ENCODE results near the gene KCNQ5.
"Not testable (repeated sequence)": the region's sequence is repeated elsewhere in the genome, so short reads cannot be mapped to it uniquely, and the experiment has no call there.

KCNQ5 gene

DNA sequence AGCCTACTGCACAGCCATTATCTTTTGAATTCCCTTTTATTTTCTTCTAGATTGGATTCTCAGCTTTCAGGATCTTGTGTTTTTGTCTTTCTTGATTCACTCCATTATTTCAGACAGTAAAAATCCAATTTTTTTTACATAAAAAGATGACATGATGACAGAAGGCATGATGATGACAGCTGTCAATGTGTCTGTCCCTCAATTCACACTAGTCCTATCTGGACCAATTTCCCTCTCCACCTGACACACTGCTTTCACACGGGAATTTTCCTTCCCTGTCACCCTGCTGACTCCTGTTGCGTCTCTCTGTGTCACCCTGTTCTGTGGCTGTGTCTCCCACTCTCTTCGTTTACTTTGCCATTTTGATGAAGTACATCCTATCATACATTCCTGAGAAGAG lies 529.9 kb downstream of the KCNQ5 start:
- DNase-seq = no peak

DNA sequence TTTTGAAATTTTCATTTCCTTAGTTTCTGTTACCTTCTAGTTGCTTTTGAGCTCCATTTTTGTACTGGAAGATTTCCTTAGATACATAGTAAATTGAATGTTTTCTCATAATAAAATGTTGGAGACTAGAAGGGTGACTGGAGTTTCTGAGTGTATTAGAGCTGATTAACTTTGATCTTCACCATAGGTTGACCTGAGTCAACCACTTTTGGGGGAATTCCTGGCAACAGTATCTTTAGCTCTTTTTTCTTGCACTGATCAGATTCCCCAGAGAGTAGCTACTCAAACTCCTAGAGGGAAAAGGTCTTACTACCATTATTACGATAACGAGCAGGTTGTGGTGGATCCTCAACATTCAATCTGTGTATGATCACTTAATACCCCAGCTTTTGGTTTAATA lies 530.7 kb downstream of the KCNQ5 start:
- DNase-seq = no peak

DNA sequence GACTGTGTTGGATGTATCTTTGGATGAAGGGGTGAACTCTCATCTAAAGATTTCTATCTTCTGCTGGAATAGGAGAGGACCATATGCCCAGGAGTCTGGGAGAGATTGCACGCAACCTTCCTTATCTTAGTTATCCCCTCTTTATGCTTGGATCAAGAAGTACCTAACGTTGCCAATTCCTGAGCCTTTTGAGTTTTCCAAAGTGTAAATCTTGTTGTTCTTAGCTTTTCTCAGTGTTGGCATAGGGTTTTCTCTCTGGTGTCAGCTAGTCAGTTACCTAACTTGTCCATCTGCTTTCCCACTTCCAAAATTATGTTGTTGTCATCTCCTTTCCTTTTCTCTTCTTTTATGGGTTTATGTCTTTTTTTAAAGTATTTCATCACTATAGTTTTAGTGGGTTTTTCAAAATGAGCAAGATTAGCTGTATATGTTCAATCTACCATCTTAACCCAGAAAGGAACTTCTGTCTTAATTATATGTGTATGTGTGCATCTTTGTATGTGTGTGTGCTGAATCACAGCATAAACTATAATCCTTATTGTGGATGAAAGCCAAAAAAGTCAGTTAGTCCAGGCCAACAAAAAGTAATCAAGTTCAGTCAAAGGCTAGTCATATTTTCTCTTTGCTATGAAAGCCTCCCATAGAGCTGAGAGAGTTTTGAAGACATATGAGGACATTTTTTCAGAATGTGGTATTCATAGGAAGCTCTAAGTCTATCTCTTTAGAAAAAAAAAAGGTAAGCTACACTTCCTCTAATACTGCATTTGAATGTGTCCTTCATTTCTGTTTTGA lies 531.3 kb downstream of the KCNQ5 start:
- DNase-seq = no peak

DNA sequence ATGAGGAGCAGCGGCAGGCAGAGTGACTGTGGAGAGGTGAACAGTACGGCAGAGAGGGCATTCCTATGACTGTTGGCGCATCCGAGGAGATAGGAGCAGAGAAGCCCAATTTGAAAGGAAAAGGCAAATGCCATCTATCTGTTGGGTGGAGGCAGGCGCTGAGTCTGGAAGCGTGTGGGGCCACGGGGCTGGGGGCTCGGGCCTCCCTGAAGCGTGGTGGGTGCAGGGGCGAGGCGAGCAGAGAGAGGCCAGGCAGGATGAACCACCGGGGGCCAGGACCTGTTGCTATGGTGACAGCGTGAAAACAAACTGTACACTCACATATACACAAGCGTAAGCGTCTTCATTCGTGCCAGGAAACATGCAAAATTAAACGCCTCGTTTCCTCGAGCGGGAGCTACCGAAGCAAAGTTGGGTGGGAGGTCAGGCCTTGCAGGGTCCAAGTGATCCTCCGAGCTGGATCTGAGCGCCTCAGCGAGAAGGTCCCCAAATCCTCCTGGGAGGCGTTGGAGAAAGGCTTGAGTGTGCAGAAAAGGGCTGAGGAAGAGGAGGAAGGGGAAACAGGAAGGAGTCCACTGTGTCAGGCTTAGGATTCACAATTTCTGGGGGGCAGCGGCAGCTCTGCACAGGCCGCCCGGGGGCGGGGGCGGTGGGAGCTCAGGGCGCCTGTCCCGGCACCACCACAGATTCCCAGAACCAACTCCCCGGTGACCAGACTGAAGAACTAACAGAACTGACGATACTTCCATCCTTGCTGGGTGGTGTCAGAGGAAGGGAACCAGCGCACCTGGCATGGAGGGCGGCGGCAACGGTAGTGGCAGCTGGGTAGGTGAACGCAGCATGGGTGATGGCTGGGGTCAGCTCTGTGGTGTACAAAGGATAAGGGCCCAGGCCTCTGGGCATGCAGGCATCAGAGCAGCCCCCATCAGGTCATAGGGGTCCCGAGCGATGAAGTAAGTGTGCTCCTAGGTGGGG lies 535.2 kb downstream of the KCNQ5 start:
- DNase-seq = no peak

DNA sequence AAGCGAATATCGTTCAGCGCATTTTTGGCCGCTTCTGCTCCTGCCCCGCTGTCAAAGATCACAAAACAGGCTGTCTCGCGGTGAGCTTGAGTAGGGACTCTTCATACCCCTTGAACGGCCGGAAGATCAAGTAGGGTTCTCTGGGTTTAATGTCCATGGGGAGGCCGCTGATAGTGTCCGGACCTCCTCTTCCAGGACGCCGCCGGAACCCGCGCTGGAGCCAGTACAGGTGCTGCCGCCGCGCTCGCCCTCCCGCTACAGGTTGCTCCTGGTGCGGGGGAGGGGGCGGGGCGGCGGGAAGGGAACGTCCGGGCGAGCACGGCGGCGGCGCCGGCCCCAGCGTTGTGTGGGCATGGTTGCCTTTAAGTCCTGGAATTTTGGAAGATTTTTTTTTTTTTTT lies 536.0 kb downstream of the KCNQ5 start:
- DNase-seq = no peak

DNA sequence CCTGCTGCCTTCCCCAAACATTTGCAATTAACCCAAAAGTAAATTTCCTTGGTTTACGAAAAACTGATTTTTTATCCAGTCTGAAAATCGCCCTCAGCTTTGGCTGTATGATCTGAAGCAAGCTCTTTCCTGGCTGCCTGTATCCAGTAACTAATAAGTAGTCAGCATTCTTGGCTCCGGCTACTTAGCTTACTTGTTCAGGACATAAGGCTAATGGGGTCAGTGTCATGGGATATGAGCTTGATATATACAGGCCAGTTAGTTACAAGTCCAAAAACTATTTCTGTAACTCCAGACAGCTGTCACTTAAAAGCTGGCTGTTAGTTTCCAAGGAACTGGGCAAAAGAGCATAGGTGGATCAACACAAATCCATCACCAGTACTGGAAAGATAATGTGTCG lies 547.2 kb downstream of the KCNQ5 start:
- no peak for DNase-seq

DNA sequence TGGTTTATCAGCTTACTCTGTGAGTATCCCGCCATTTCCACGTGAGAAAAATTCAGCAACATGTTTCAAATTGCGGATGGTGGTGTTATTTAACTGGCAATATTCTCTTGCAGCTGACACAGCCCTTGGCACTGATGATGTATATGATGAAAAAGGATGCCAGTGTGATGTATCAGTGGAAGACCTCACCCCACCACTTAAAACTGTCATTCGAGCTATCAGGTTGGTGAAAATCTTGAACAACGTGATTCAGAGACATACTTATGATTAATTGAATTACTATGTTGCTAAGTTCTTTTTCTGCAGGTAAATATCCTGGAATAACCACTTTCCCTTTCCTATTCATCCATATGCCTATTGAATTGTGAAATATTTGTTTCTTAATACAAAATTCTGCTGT lies 547.8 kb downstream of the KCNQ5 start:
- DNase-seq = no peak

DNA sequence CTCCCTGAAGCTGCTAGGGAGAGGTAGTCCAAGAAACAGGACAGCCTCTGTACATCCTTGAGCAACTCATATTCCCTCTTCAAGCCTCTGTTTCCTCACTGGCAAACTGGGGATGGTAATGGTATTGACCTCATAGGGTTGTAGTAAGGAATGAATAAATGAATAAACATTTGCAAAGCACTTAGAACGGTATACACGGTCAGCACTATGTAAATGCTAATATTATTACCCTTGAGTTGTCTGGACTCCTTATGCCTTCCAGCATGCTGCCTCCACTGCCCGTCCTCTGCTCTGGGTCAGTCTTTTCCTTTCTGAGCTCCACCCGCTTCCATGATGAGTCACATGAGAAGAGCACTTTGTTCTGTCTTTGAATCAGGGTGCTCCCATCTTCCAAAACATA lies 552.8 kb downstream of the KCNQ5 start:
- no peak for DNase-seq

DNA sequence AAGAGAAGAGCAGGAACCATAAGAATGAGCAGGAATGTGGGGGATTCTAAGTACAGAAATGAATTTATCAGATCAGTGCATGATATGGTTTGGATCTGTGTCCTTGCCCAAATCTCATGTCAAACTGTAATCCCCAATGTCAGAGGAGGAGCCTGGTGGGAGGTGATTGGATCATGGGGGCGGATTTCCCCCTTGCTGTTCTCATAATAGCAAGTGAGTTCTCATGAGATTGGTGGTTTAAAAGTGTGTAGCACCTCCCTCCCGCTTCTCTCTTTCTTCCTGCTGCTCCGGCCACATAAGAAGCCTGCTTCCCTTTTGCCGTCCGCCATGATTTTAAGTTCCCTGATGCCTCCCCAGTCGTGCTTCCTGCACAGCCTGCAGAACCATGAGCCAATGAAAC lies 554.2 kb downstream of the KCNQ5 start:
- DNase-seq = no peak

DNA sequence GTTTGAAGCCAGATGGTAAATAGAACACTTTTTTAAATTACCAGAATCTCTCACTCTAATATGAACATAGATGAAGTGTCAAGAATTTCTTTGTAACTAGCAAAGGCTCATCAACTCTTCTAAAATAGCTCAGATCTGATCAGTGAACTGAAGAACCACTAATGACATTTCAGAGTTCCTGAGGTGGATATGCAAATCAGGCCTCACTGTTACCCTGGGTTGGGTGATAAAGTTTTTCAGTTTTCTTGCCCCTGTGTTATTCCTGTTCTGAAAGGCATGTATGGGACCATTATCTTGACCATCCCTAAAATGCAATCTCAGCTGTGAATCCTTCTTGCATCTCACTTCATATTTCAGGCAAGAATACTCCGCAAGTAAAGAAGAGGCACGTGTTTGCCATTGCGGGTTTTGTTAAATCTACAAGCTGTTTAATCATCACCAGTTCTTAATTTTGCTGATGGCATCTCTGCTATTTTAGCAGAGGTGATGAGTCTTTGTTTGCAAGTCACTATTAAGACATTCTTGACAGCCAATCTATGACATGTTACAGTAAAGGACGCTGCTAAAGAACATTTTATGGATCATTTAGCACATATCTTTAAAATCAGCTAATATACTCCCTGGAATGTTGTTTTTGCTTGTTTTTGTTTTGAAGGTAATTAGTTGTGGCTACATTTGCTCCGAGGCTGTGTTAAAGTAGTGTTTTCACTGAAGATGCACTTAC lies 555.5 kb downstream of the KCNQ5 start:
- DNase-seq = no peak

DNA sequence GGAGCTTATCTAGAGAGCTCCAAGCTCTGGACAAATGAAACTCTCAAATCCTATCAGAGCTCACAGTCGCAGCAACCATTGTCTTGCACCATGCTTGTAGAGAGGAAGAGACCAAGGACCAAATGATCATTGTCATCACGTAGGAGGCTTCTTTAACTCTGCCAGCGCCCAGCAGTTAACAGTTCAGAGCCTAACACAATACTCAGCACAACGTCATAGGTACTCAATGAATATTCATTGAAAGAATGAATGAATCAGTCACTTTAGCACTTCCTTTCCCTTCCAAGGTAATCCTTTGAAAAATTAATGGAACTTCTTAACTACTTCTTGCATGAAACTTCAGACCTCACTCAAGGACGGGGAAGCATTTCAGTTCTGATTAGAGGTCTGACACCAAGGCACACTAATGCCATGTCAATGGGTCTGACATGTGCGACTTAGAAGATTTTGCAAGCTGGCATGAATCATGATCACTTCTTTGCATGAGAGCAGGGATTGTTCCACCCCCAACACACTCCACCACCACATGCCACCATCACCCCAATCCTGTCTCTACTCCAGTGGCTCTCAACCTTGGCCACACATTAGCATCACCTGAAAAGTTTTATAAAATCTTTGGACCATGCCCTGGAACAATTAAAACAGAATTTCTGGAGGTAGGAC lies 558.3 kb downstream of the KCNQ5 start:
- no peak for DNase-seq

DNA sequence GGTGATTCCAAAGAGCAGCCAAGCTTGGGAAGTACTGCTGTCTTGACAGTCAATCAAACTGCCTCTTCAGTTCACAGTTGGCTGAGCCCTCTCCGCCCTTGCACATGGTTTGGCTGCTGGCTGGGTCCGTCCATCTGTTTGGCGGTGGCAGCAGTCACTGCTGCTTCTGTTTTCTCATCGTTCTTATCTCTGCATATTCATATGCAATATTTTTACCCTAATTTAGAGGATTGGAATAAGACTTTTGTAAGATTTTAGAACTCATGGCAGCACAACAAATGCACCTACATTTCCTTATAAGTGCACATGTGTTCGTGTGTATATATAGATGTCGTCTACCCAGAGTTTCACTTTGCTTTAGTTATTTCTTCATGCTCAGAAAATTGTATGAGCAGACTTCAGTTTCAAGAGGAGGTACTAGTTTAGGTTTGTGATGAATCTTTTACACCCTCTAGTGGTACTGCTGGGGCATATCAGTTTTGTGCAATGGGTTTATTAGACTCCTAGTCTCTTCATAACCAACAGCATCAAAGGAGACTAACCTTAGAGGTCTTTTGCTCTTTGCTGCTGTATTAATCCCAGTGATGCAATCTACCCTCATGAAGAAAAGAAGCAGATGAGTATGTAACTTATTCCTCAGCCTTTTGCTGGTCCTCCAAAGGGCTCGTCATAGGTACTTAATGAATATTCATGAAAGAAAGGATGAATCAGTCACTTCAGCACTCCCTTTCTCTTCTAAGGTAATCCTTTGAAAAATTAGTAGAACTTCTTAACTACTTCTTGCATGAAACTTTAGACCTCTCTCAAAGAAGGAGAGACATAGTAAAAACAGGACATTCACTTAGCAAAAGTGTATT lies 559.1 kb downstream of the KCNQ5 start:
- peak; percentile 84 for DNase-seq

DNA sequence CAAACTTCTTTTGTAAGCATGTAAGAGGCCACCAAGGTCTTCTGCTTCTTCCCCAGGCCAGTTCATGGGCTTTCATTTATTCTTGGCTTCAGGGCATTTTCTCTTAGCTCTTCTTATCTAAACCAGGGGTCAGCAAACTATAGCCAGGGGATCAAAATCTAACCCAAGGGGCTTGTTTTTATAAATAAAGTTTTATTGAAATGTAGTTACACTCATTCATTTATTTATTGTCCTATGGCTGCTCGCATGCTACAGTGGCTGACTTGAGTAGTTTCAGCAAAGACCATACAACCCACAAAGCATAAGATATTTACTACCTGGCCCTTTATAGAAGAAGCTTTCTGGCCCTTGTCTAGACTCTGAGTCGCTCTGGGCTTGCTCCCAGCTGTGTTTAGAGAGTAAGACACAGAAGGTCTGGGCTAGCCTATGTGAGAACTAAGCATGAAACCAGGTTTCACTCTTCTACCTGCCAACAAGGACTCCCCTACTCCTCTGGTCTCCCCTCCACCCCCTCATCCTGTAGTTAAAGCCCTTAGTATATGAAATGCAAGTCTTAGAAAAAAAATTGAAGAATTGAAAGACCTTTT lies 560.2 kb downstream of the KCNQ5 start:
- DNase-seq = no peak

DNA sequence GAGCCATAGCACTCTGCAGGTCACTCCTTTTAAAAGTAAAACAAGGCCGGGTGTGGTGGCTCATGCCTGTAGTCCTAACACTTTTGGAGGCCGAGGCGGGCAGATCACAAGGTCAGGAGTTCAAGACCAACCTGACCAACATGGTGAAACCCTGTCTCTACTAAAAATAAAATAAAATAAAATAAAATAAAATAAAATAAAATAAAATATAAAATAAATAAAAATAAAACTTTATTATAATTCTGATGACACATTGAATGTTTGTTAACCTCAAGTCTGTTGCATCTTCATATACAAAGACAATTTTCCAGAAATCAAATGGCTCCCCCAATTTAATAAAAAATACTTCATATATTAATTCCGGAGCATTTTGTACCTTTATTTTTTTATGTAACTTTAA lies 571.4 kb downstream of the KCNQ5 start:
- not testable (repeated sequence) for DNase-seq

DNA sequence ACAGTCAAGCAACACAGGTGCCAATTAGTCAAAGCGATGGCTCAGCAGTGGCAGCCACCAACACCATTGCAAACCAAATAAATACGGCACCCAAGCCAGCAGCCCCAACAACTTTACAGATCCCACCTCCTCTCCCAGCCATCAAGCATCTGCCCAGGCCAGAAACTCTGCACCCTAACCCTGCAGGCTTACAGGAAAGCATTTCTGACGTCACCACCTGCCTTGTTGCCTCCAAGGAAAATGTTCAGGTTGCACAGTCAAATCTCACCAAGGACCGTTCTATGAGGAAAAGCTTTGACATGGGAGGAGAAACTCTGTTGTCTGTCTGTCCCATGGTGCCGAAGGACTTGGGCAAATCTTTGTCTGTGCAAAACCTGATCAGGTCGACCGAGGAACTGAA lies 572.9 kb downstream of the KCNQ5 start:
- no peak for DNase-seq

DNA sequence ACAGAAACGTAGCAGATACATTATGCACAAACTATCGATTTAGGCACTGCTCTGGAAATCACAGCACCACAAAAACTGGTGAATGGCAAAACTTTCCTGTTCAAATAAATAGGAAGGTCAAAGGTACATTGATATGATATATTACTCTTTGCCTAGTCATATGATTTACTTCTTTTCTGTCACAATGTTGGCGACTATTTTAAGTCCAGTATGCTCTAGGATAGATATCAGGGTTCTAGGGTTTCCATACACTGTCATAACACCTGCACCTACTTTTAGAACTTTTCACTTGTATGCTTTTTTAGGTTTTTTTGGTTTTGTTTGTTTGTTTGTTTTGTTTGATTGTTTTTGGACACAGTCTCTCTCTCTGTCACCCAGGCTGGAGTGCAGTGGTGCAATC lies 578.4 kb downstream of the KCNQ5 start:
- no peak for DNase-seq

DNA sequence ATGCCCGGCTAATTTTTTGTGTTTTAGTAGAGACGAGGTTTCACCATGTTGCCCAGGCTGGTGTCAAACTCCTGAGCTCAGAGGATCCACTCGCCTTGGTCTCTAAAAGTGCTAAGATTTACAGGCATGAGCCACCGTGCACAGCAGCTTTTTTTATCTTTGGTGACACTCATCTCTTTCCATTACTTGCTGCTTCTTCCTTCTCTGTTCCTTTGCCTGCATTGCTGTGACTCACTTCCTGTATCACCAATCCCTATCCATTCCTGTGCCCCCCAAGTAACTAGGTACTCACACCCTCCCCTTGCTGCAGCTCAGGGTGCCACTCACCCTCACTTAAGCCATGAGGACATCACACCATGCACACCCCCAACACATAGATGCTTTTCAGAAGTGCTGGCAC lies 578.9 kb downstream of the KCNQ5 start:
- no peak for DNase-seq

DNA sequence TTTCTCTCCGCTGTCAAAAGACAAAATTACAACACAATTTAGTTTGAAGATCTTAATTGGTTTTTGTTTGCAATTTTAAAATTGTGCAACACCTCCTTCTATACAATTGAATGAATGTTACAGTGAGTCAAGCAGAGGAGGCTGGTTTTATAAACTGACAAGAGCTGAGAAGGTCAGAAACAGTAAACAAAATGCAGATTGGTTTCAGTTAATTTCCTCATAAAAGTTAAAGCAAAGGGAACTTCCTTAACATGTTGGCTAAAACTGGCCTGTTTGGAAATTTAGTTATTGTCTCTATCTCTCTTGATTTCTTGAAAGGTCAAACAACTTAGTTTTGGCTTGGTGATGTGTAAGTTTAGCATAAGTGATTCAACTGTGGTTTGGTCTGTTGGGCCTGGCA lies 581.2 kb downstream of the KCNQ5 start:
- no peak for DNase-seq

DNA sequence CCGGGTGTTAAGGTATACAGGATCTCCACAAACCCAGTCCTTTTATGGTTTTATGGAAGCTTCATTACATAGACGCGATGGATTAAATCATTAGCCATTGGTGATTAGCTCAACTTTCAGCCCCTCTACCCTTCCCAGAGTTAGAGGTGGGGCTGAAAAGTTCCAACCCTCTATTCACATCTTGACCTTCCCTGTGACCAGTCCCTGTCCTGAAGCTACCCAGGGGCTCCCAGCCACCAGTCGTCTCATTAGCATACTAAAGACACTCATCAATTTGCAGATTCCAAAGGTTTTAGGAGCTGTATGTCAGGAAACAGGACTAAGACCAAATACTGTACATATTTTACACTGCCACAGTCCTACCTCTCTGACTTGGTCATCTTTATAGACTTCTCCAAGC lies 582.4 kb downstream of the KCNQ5 start:
- DNase-seq = no peak

DNA sequence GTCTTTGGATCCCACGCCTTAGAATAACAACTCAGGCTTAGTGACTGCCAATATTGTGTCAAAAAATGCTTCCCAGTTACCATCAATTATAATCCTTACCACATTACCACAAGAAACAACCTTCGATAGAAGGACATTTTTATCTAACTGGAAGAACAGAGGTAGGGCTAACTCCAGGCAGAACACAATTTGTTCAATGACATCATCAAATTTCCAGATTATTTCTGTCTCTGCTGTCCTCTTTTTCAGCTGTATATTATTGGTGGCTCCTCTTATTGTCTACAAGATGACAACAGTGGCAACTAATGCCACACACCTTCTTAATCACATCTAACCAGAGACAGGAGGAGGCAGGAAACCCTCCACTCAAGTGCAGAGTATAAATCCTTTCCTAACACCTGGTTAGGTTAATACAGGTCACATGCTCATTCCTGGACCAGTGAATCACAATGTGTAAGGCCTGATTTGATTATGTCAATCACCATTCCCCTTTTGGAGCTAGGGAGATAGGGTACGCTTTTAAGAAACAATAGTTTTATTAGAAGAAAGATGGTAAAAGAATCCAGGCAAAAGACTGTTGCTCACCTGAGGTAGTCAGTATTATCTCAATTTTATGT lies 585.5 kb downstream of the KCNQ5 start:
- DNase-seq = no peak

DNA sequence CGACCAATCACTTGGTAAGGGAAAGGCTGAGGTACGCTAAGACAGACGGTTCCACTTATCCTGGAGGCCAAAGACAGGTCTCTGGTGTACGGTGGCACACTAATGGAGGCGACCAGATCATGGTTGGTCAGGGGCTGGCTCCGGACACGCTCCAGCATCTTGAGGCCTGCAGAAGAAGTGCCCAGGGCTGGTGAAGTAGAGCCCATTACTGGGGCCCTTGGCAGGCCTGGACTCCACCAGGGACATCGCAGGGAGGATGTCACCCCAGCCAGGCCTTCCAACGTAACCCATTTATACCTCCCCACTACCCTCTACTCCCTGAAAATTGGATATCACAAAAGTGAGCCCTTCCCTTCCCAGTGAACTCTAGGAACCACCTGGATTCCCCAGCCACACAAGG lies 587.3 kb downstream of the KCNQ5 start:
- DNase-seq = no peak

Measured in NCI-H1105 treated with DMSO at 0.1 percent for 48 hours (cell line).